Measurements from ENCODE around the gene FARSA. TPM values are rescaled to one million over a fixed set of nuclear protein-coding genes. Genes with fewer than 3 reads are reported as not detected.

Gene FARSA
- total RNA-seq, 2 donors from 2014 or later: 54.8 to 65.0 TPM

DNA sequence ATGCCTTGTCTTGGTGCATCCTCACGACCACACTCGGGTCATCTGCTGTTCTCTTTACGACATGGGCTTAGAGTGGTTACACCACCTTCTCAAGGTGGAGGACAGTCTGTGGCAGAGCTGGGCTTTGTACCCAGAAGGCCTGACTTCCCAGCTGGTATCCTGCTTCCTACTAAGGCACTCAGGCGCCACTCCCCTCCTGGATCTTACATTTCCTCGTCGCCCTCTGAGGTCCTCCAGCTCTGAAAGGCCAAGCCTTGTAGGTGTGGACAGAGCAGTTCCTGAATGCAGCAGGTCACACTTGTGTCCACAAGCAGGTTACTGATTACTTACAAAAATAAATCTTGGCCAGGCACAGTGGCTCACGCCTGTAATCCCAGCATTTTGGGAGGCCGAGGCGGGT, 26.3 kb downstream of the FARSA start:
- Histone ChIP-seq H3K4me1 (replicated peaks) (peaks cover 2% of the 10 kb centered on the region), H3K36me3 (no peaks in the 10 kb centered on the region), H3K27ac (no peak overlapping the region), H3K4me3 (no peak overlapping the region), H3K27me3 (replicated peaks; ENCODE audit: insufficient read depth) (no peaks in the 10 kb centered on the region), H3K9me3 (no peaks in the 10 kb centered on the region)
- WGBS: 82% methylated on average over 9 of the region's 9 CpGs
- TF ChIP-seq, protein P1, sequence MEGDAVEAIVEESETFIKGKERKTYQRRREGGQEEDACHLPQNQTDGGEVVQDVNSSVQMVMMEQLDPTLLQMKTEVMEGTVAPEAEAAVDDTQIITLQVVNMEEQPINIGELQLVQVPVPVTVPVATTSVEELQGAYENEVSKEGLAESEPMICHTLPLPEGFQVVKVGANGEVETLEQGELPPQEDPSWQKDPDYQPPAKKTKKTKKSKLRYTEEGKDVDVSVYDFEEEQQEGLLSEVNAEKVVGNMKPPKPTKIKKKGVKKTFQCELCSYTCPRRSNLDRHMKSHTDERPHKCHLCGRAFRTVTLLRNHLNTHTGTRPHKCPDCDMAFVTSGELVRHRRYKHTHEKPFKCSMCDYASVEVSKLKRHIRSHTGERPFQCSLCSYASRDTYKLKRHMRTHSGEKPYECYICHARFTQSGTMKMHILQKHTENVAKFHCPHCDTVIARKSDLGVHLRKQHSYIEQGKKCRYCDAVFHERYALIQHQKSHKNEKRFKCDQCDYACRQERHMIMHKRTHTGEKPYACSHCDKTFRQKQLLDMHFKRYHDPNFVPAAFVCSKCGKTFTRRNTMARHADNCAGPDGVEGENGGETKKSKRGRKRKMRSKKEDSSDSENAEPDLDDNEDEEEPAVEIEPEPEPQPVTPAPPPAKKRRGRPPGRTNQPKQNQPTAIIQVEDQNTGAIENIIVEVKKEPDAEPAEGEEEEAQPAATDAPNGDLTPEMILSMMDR (IDR thresholded peaks at IDR 0.05): no peak
- TF ChIP-seq POLR2A (IDR thresholded peaks at IDR 0.05) (no peak), POLR2AphosphoS5 (IDR thresholded peaks at IDR 0.05) (no peak)
- intact Hi-C loops (cut with DNase I): no loop called here
- DNase-seq (ENCODE audit: low spot score): no peak

DNA sequence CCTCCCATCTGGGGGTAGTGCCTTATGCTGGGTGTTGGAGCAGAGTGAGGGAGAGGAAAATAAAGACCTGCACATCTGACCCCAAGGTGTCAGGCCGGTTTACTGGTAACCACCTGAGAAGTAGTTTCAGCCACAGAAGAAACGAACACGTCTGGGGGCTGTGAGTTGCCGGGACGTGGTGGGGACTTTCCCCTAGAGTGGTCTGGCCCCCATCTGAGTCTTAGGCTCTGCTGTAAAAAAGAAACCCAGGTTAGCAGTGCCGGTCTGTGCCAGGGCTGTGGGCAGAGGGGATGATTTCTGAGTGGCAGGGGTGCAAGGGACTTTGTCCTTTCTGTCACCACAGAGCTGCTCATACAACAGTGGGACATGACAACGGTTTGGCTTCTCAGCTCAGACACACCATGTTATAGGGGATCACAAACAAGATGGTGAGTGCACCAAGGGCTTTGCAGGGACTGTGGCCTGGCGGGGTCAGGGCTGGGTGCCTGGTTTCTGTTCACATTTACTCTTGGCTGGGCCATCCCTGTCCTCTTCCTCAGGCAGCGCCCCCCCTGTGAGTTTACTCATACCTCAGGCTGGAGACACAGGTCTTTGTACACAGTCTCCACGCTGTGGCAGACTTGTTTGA, 33.5 kb downstream of the FARSA start:
- WGBS: 86% methylated on average over 10 of the region's 10 CpGs
- H3K27me3 ChIP-seq (replicated peaks; ENCODE audit: insufficient read depth): no peaks in the 10 kb centered on the region
- H3K9me3 ChIP-seq: no peaks in the 10 kb centered on the region
- DNase-seq (ENCODE audit: low spot score): no peak
- intact Hi-C loops (cut with DNase I): no loop called here
- TF ChIP-seq, protein P1 (IDR thresholded peaks at IDR 0.05): no peak
- no peak for TF ChIP-seq POLR2AphosphoS5 (IDR thresholded peaks at IDR 0.05)
- TF ChIP-seq POLR2A (IDR thresholded peaks at IDR 0.05): no peak
- peaks cover 3 to 7% of the 10 kb centered on the region in 2 donors for H3K36me3 ChIP-seq
- no peak overlapping the region for H3K27ac ChIP-seq
- no peaks in the 10 kb centered on the region for H3K4me1 ChIP-seq (replicated peaks)
- no peak overlapping the region for H3K4me3 ChIP-seq

DNA sequence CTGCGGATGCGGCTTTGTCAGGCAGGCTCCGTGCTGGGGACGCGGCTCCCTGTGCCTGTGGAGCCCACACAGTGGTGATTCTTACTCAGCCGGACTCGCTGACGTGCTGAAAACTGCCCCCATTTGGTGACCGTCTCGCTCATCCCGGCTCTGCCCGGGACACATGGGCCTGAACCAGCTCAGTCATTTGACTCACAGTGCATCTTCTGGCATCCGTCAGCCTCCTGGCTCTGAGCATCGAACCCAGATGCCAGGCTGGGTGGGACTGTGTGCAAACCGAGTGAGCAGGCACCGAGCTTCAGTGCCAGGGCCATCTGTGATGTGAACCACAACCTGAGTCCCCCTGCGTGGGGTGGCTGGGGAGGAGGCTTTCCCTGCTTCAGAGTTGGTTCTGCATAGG, 37.1 kb downstream of the FARSA start:
- 97% methylated on average over 17 of the region's 17 CpGs for WGBS
- no peak overlapping the region for H3K4me3 ChIP-seq
- TF ChIP-seq POLR2AphosphoS5 (IDR thresholded peaks at IDR 0.05): no peak
- TF ChIP-seq POLR2A (IDR thresholded peaks at IDR 0.05): no peak
- TF ChIP-seq, protein P1 (IDR thresholded peaks at IDR 0.05): no peak
- H3K27me3 ChIP-seq (replicated peaks; ENCODE audit: insufficient read depth): no peaks in the 10 kb centered on the region
- H3K36me3 ChIP-seq: peaks cover 3 to 7% of the 10 kb centered on the region in 2 donors
- peaks cover 6% of the 10 kb centered on the region for H3K4me1 ChIP-seq (replicated peaks)
- H3K9me3 ChIP-seq: no peaks in the 10 kb centered on the region
- H3K27ac ChIP-seq: no peak overlapping the region
- no peak for DNase-seq (ENCODE audit: low spot score)
- intact Hi-C loops (cut with DNase I): no loop called here

DNA sequence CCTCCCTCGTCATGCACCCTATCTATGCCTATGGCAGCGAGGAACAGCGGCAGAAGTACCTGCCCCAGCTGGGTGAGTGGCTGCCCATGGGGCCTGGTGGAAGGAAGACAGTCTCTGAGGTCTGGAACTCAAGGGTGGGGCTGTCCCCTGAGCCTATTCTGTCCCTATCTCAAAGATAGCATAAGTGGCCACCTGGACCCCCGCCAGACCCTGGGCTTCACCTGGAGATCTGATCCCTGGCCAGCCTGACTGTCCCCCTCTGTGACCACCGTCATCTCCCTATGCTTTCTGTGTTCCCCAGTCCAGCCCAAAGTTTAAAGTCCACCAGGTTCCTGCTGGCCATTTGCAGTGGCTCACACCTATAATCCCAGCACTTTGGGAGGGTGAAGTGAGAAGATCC, 39.9 kb downstream of the FARSA start:
- Histone ChIP-seq H3K4me3 (no peak overlapping the region), H3K4me1 (replicated peaks) (peaks cover 6% of the 10 kb centered on the region), H3K27ac (no peak overlapping the region), H3K27me3 (replicated peaks; ENCODE audit: insufficient read depth) (no peaks in the 10 kb centered on the region), H3K36me3 (peaks cover 3 to 7% of the 10 kb centered on the region in 2 donors), H3K9me3 (no peaks in the 10 kb centered on the region)
- 95% methylated on average over 5 of the region's 5 CpGs for whole genome bisulfite sequencing
- TF ChIP-seq, protein P1 (IDR thresholded peaks at IDR 0.05): no peak
- no peak for TF ChIP-seq POLR2AphosphoS5 (IDR thresholded peaks at IDR 0.05)
- no peak for TF ChIP-seq POLR2A (IDR thresholded peaks at IDR 0.05)
- intact Hi-C loops (cut with DNase I): no loop called here
- no peak for DNase-seq (ENCODE audit: low spot score)

DNA sequence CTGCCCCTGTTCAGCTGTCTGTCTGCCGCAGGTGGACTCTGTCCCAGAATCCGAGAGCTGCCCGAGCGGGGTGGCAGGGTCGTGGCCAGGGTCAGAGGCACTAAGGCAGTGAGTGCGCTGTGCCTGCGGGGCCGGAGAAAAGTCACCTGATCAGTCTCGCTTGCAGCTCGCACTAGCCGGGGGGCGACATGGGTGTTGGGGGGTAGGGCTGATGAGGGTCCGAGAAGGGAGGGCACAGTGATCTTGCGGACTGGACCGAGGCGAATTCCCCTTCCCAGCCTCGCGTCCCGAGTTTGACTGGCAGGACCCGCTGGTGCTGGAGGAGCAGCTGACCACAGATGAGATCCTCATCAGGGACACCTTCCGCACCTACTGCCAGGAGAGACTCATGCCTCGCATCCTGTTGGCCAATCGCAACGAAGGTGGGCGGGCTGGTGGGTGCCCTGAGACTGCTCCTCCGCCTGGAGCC, 41.9 kb downstream of the FARSA start:
- Histone ChIP-seq H3K4me1 (replicated peaks) (peaks cover 6% of the 10 kb centered on the region), H3K27ac (peak overlapping the region; percentile 66 to 70), H3K9me3 (no peaks in the 10 kb centered on the region), H3K36me3 (peaks cover 0 to 7% of the 10 kb centered on the region in 2 donors), H3K4me3 (peak overlapping the region; percentile 79 to 94), H3K27me3 (replicated peaks; ENCODE audit: insufficient read depth) (no peaks in the 10 kb centered on the region)
- TF ChIP-seq POLR2A (IDR thresholded peaks at IDR 0.05) (no peak), POLR2AphosphoS5 (IDR thresholded peaks at IDR 0.05) (no peak)
- TF ChIP-seq, protein P1 (IDR thresholded peaks at IDR 0.05): no peak
- intact Hi-C loops (cut with DNase I): no loop called here
- WGBS: 5% methylated on average over 25 of the region's 26 CpGs
- no peak for DNase-seq (ENCODE audit: low spot score)

Measured in prostate gland (tissue), 2 donors.